A673 (cell line): ENCODE data around the gene LAD1. TPM values are rescaled to one million over a fixed set of nuclear protein-coding genes. Genes with fewer than 3 reads are reported as not detected.

Experiments used
- BruUV-seq: library from RNA; stranded (reverse); fragments of 400-500 nt; replicated peaks from 2 replicates; lab custom pipeline; 2021; lab: Mats Ljungman, UMichigan
- CTCF ChIA-PET: fragments of 300-600 bp; sonication (Branson Sonifier 250); formaldehyde crosslinking; loops from one replicate; lab custom pipeline; 2022; ENCODE audit warnings: antibody characterized with exemption; lab: Charles Lee
- POLR2A ChIA-PET: fragments of 300-600 bp; sonication (Branson Sonifier 250); formaldehyde crosslinking; loops from one replicate; lab custom pipeline; 2022; ENCODE audit warnings: antibody characterized with exemption; ENCODE audit not compliant: low non-redundant PET; lab: Charles Lee
- DNase-seq: peaks from one replicate; pipeline ENCODE4 v3.0.0-alpha.2; 2015; ENCODE audit warnings: low spot score
- H3K27ac ChIP-seq: fragments of 200-600 bp; sonication (generic); 2 replicates; pipeline ENCODE4 v1.5.1; 2016; ENCODE audit warnings: mixed run types, low read depth, mild to moderate bottlenecking, mixed read lengths, antibody characterized with exemption, low read length; ENCODE audit not compliant: poor library complexity, severe bottlenecking
- H3K27me3 ChIP-seq: fragments of 200-600 bp; sonication (generic); replicated peaks from 2 replicates; pipeline ENCODE4 v1.6.1; 2017; ENCODE audit warnings: mixed run types, low read depth, mild to moderate bottlenecking, mixed read lengths, antibody characterized with exemption, low read length; ENCODE audit not compliant: insufficient read depth, poor library complexity
- H3K36me3 ChIP-seq: fragments of 200-600 bp; sonication (generic); 2 replicates; pipeline ENCODE4 v1.6.1; 2016; ENCODE audit warnings: mixed run types, mild to moderate bottlenecking, mixed read lengths, antibody characterized with exemption, low read length; ENCODE audit not compliant: insufficient read depth, poor library complexity, severe bottlenecking
- H3K4me1 ChIP-seq: fragments of 200-600 bp; sonication (generic); 2 replicates; pipeline ENCODE4 v1.6.1; 2017; ENCODE audit warnings: mixed run types, mild to moderate bottlenecking, mixed read lengths, antibody characterized with exemption, low read length; ENCODE audit not compliant: insufficient read depth, poor library complexity, severe bottlenecking
- H3K4me3 ChIP-seq: fragments of 200-600 bp; sonication (generic); 2 replicates; pipeline ENCODE4 v1.5.1; 2016; ENCODE audit warnings: low read depth, mixed run types, mild to moderate bottlenecking, mixed read lengths, low read length; ENCODE audit not compliant: poor library complexity, severe bottlenecking
- H3K9me3 ChIP-seq: fragments of 200-600 bp; sonication (generic); 2 replicates; pipeline ENCODE4 v1.6.1; 2016; ENCODE audit warnings: mixed run types, low read depth, mild to moderate bottlenecking, mixed read lengths, antibody characterized with exemption, low read length; ENCODE audit not compliant: poor library complexity, severe bottlenecking
- CTCF ChIP-seq: fragments of 300-800, 200-600 bp; sonication (generic); conservative IDR thresholded peaks from 2 replicates; pipeline ENCODE4 v1.5.1; 2017; ENCODE audit warnings: low read depth, mild to moderate bottlenecking, antibody characterized with exemption, low read length, moderate library complexity, mixed read lengths
- EZH2 ChIP-seq: fragments of 200-600 bp; sonication (generic); IDR thresholded peaks from 2 replicates; pipeline ENCODE4 v1.6.1; 2017; ENCODE audit warnings: borderline replicate concordance, low read depth, mild to moderate bottlenecking, mixed read lengths, antibody characterized with exemption, low read length; ENCODE audit not compliant: poor library complexity, severe bottlenecking
- intact Hi-C: fragments of 100-400 bp; cut with micrococcal nuclease; formaldehyde crosslinking; loops from one replicate; pipeline ENCODE4 v1.10.0; 2022; ENCODE audit not compliant: unreplicated experiment
- total RNA-seq: library from RNA; stranded (reverse); gene quantifications from 2 replicates; pipeline ENCODE4 v1.2.3, GENCODE V29; 2021

Gene LAD1
- total RNA-seq, 1 experiment from 2014 or later, result not detected

GRCh38 chr1:201360901-201361651, 38.0 kb downstream of the LAD1 start:
- intact Hi-C loops, result loop anchor here (1.0 to 5.0 kb wide), 3 partner anchors 107 to 389 kb away; no protein-coding TSS in a partner anchor
- POLR2A ChIA-PET, result no interaction called here
- Histone ChIP-seq H3K27ac (peak overlapping the region; percentile 39), H3K36me3 (no peaks in the 10 kb centered on the region), H3K4me3 (no peak overlapping the region), H3K9me3 (no peaks in the 10 kb centered on the region), H3K27me3 (no peaks in the 10 kb centered on the region), H3K4me1 (peaks cover 17% of the 10 kb centered on the region)
- no peak for DNase-seq
- CTCF ChIA-PET, result interaction anchor here (0.5 to 2.2 kb wide), 12 partner anchors 14 to 739 kb away, joined by 3 to 16 read pairs (median 4); no protein-coding TSS in a partner anchor
- TF ChIP-seq CTCF (no peak), EZH2 (no peak)
- no TSS peak for BruUV-seq

- Histone ChIP-seq H3K9me3 (no peaks in the 10 kb centered on the region), H3K4me1 (peaks cover 17% of the 10 kb centered on the region), H3K36me3 (no peaks in the 10 kb centered on the region), H3K27ac (peak overlapping the region; percentile 53), H3K27me3 (no peaks in the 10 kb centered on the region), H3K4me3 (no peak overlapping the region)
- no TSS peak for BruUV-seq
- ChIA-PET POLR2A (no interaction called here), CTCF (interaction anchor here (0.6 to 2.2 kb wide), 7 partner anchors 14 to 388 kb away, joined by 3 to 16 read pairs (median 4); no protein-coding TSS in a partner anchor)
- TF ChIP-seq EZH2, result no peak
- TF ChIP-seq CTCF, result no peak
- DNase-seq, result no peak
- intact Hi-C loops, result loop anchor here (5.0 kb wide), 1 partner anchor 388 kb away; no protein-coding TSS in a partner anchor
Measured at GRCh38 chr1:201360486-201360885, 38.6 kb downstream of the LAD1 start.

- no peaks in the 10 kb centered on the region for H3K27me3 ChIP-seq
- POLR2A ChIA-PET, result no interaction called here
Measured at GRCh38 chr1:201359873-201360210, 39.3 kb downstream of the LAD1 start.

More at GRCh38 chr1:201359873-201360210, 39.3 kb downstream of the LAD1 start:
- intact Hi-C loops, result loop anchor here (5.0 kb wide), 1 partner anchor 388 kb away; no protein-coding TSS in a partner anchor
- peaks cover 17% of the 10 kb centered on the region for H3K4me1 ChIP-seq
- H3K9me3 ChIP-seq, result no peaks in the 10 kb centered on the region
- H3K4me3 ChIP-seq, result no peak overlapping the region
- CTCF ChIA-PET, result no interaction called here
- H3K36me3 ChIP-seq, result no peaks in the 10 kb centered on the region
- TF ChIP-seq EZH2, result no peak
- no peak for TF ChIP-seq CTCF
- no TSS peak for BruUV-seq
- no peak overlapping the region for H3K27ac ChIP-seq
- DNase-seq, result no peak
